Measurements from ENCODE around the gene MAPK12.
A peak's percentile ranks its signal among the peaks of the same experiment; 100 is the strongest.

MAPK12 gene

GRCh38 chr22:50262973-50263617 is 1.6 kb upstream of the MAPK12 start:
- TF ChIP-seq CTCF (IDR thresholded peaks at IDR 0.05; ENCODE audit: unreplicated experiment in 3 of 3), result no peak
- H3K9me3 Mint-ChIP-seq, result no peaks in the 10 kb centered on the region
- H3K4me1 Mint-ChIP-seq, result no peaks in the 10 kb centered on the region
- peak overlapping the region; percentile 21 to 53 (median 31) for H3K4me3 Mint-ChIP-seq
- peaks cover 6% of the 10 kb centered on the region for H3K27me3 Mint-ChIP-seq (ENCODE audit: low read depth)
- no peaks in the 10 kb centered on the region for H3K36me3 Mint-ChIP-seq (ENCODE audit: low read depth)
- no peak overlapping the region for H3K27ac Mint-ChIP-seq

- Mint-ChIP-seq H3K4me3 (peak overlapping the region; percentile 79 to 82 (median 79)), H3K9me3 (no peaks in the 10 kb centered on the region), H3K36me3 (ENCODE audit: low read depth) (no peaks in the 10 kb centered on the region), H3K27ac (no peak overlapping the region), H3K4me1 (no peaks in the 10 kb centered on the region), H3K27me3 (ENCODE audit: low read depth) (peaks cover 6% of the 10 kb centered on the region)
- no peak for TF ChIP-seq CTCF (IDR thresholded peaks at IDR 0.05; ENCODE audit: unreplicated experiment in 3 of 3)
These were observed 1.0 kb upstream of the MAPK12 start for GRCh38 chr22:50262460-50262911.

GRCh38 chr22:50260801-50261614 is 475 bp downstream of the MAPK12 start:
- H3K4me1 Mint-ChIP-seq, result no peaks in the 10 kb centered on the region
- TF ChIP-seq CTCF (IDR thresholded peaks at IDR 0.05; ENCODE audit: unreplicated experiment in 3 of 3), result no peak
- H3K36me3 Mint-ChIP-seq (ENCODE audit: low read depth), result no peaks in the 10 kb centered on the region
- peaks cover 6% of the 10 kb centered on the region for H3K27me3 Mint-ChIP-seq (ENCODE audit: low read depth)
- peak overlapping the region; percentile 65 to 69 (median 67) for H3K4me3 Mint-ChIP-seq
- no peak overlapping the region for H3K27ac Mint-ChIP-seq
- H3K9me3 Mint-ChIP-seq, result no peaks in the 10 kb centered on the region

- TF ChIP-seq CTCF (IDR thresholded peaks at IDR 0.05; ENCODE audit: unreplicated experiment in 3 of 3), result no peak
- peaks cover 6% of the 10 kb centered on the region for H3K27me3 Mint-ChIP-seq (ENCODE audit: low read depth)
- peak overlapping the region; percentile 65 to 69 (median 67) for H3K4me3 Mint-ChIP-seq
- no peak overlapping the region for H3K27ac Mint-ChIP-seq
- H3K36me3 Mint-ChIP-seq (ENCODE audit: low read depth), result no peaks in the 10 kb centered on the region
- H3K9me3 Mint-ChIP-seq, result no peaks in the 10 kb centered on the region
- no peaks in the 10 kb centered on the region for H3K4me1 Mint-ChIP-seq
These were observed 1.1 kb downstream of the MAPK12 start for GRCh38 chr22:50260434-50260800.

- no peaks in the 10 kb centered on the region for H3K36me3 Mint-ChIP-seq (ENCODE audit: low read depth)
- TF ChIP-seq CTCF (IDR thresholded peaks at IDR 0.05; ENCODE audit: unreplicated experiment in 3 of 3), result no peak
- H3K27ac Mint-ChIP-seq, result no peak overlapping the region
- H3K4me1 Mint-ChIP-seq, result no peaks in the 10 kb centered on the region
- H3K9me3 Mint-ChIP-seq, result no peaks in the 10 kb centered on the region
- peaks cover 6% of the 10 kb centered on the region for H3K27me3 Mint-ChIP-seq (ENCODE audit: low read depth)
- H3K4me3 Mint-ChIP-seq, result peak overlapping the region; percentile 61 to 74 (median 70)
These were observed 2.2 kb downstream of the MAPK12 start for GRCh38 chr22:50259302-50259701.
